Spleen (tissue), 11 donors: ENCODE measurements around the gene PIP5K1A. TPM values are rescaled to one million over a fixed set of nuclear protein-coding genes. Genes with fewer than 3 reads are reported as not detected.

Experiments used
- DNase-seq: peaks from one replicate; pipeline ENCODE4 v3.0.0-alpha.2; 2020
- H3K27ac ChIP-seq, 8 donors: fragments of 200-600 bp; sonication (generic) in 7 of 8; 1 replicate in 4 of 8; 2 replicates in 4 of 8; pipeline versions ENCODE4 v1.5.0 to v1.8.0; 2016 to 2021; ENCODE audit warnings: inconsistent platforms in 4 of 8, mild to moderate bottlenecking in 4 of 8, moderate library complexity in 1 of 8
- H3K27me3 ChIP-seq, 7 donors: fragments of 200-600 bp; sonication (generic) in 6 of 7; replicated peaks in 1 of 7; 1 replicate in 4 of 7; 2 replicates in 3 of 7; pipeline versions ENCODE4 v1.5.0 to v1.8.0; 2016 to 2021; ENCODE audit warnings: inconsistent platforms in 3 of 7, mild to moderate bottlenecking in 1 of 7
- H3K36me3 ChIP-seq, 6 donors: fragments of 200-600 bp; sonication (generic) in 5 of 6; 1 replicate in 4 of 6; 2 replicates in 2 of 6; pipeline versions ENCODE4 v1.5.0 to v1.8.0; 2016 to 2021; ENCODE audit warnings: inconsistent platforms in 2 of 6
- H3K4me1 ChIP-seq, 6 donors: fragments of 200-600 bp; sonication (generic) in 5 of 6; 1 replicate in 3 of 6; 2 replicates in 3 of 6; pipeline versions ENCODE4 v1.5.0 to v1.8.0; 2016 to 2021; ENCODE audit warnings: inconsistent platforms in 3 of 6
- H3K4me3 ChIP-seq, 8 donors: fragments of 200-600 bp; sonication (generic) in 7 of 8; 1 replicate in 4 of 8; 2 replicates in 4 of 8; pipeline versions ENCODE4 v1.5.0 to v1.8.0; 2016 to 2021; ENCODE audit warnings: inconsistent platforms in 4 of 8, mild to moderate bottlenecking in 4 of 8, moderate library complexity in 2 of 8
- H3K9me3 ChIP-seq, 8 donors: fragments of 200-600 bp; sonication (generic) in 7 of 8; 1 replicate in 4 of 8; 2 replicates in 4 of 8; pipeline versions ENCODE4 v1.5.0 to v1.8.0; 2016 to 2021; ENCODE audit warnings: inconsistent platforms in 4 of 8
- POLR2A ChIP-seq, 3 donors: fragments of 450-650 bp; IDR thresholded peaks; one replicate each; pipeline ENCODE4 v1.5.1; 2017; ENCODE audit warnings: antibody characterized with exemption in 3 of 3, mild to moderate bottlenecking in 1 of 3
- POLR2AphosphoS5 ChIP-seq, 3 donors: sonication (generic); formaldehyde crosslinking; IDR thresholded peaks; one replicate each; pipeline ENCODE4 v1.5.1; 2017; ENCODE audit warnings: antibody characterized with exemption in 3 of 3
- WGBS, 5 donors: extraction: QIAGEN DNeasy Blood & Tissue Kit in 3 of 5; methylation state at CpG; one replicate each; pipeline versions ENCODE4 v1.1.5 to v1.1.7; 2013 to 2018; 5-methylcytosine and 5-hydroxymethylcytosine counted together
- intact Hi-C: fragments of 100-400 bp; cut with DNase I; formaldehyde crosslinking; loops from one replicate; pipeline ENCODE4 v1.15.0; 2023; ENCODE audit warnings: low total_unique reads
- polyA plus RNA-seq, 3 donors: library from polyadenylated mRNA; stranded (reverse); fragments of 200-250 nt; gene quantifications; one replicate each; pipeline ENCODE4 v1.2.1, GENCODE V29; 2013
- total RNA-seq, 7 donors: library from RNA; depleted of rRNA in 3 of 7; stranded (reverse); fragments of >200 nt in 3 of 7; fragmentation: NEBNext Ultra II Directional in 4 of 7; extraction: Animal tissue kit (Norgen Biotek cat#: 25700) in 4 of 7; gene quantifications; one replicate each; pipeline versions ENCODE4 v1.1.0 to v1.2.1, GENCODE V29; 2016 to 2021
- TF ChIP-seq, protein P1 (sequence below), 11 experiments: fragments of 200-600 bp in 7 of 11; fragments of 450-650 bp in 4 of 11; sonication (generic) in 4 of 11; IDR thresholded peaks in 8 of 11; conservative IDR thresholded peaks in 3 of 11; 1 replicate in 7 of 11; 2 replicates in 4 of 11; pipeline versions ENCODE4 v1.4.0 to v1.8.0; 2016 to 2021; ENCODE audit warnings: antibody characterized with exemption in 11 of 11, inconsistent platforms in 4 of 11, mild to moderate bottlenecking in 1 of 11
- donor health status: healthy with polysubstance abuse.
- donor health status: DM: no; HTN: no; CAD: no; lungs with moderate emphysema.
- donor health status: DM: no; HTN: no; CAD: no.
- donor health status: Bipolar disorder and iron deficiency.
- donor health status: healthy.
- donor health status: DM: no; HTN: no; CAD: no.
- donor health status: DM: yes; HTN: yes; CAD: no.

PIP5K1A gene
- total and polyA plus RNA-seq, 10 donors, result 12.8 to 83.6 (median 53.8) TPM

DNA sequence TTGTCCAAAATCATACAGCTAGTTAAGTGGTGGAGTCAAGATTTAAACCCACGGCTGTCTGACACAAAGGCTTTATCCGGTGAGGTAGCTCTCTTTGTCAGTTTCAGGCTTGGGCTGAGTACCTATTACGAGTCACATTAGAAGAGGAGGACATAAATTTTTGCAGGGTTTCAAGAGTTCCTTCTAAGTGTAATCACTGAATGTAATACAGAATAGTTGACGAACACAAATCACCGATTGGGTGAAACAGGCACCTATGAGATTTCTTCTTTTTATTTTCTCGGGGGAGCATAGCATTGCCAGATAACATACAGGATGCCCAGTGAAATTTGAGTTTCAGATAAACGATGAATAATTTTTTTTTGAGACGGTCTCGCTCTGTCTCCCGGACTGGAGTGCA lies 57.0 kb downstream of the PIP5K1A start:
- H3K36me3 ChIP-seq, result peaks cover 0 to 21% (median 0%) of the 10 kb centered on the region in 6 donors
- TF ChIP-seq POLR2A (IDR thresholded peaks at IDR 0.05), result no peak
- TF ChIP-seq POLR2AphosphoS5 (IDR thresholded peaks at IDR 0.05), result no peak
- TF ChIP-seq, protein P1, sequence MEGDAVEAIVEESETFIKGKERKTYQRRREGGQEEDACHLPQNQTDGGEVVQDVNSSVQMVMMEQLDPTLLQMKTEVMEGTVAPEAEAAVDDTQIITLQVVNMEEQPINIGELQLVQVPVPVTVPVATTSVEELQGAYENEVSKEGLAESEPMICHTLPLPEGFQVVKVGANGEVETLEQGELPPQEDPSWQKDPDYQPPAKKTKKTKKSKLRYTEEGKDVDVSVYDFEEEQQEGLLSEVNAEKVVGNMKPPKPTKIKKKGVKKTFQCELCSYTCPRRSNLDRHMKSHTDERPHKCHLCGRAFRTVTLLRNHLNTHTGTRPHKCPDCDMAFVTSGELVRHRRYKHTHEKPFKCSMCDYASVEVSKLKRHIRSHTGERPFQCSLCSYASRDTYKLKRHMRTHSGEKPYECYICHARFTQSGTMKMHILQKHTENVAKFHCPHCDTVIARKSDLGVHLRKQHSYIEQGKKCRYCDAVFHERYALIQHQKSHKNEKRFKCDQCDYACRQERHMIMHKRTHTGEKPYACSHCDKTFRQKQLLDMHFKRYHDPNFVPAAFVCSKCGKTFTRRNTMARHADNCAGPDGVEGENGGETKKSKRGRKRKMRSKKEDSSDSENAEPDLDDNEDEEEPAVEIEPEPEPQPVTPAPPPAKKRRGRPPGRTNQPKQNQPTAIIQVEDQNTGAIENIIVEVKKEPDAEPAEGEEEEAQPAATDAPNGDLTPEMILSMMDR (IDR thresholded peaks at IDR 0.05 in 8 of 11, conservative IDR thresholded peaks at IDR 0.05 in 3 of 11), result no peak
- 37 to 53% (median 40%) methylated on average over 10 of the region's 10 CpGs for WGBS, 5 donors
- no peaks in the 10 kb centered on the region for H3K9me3 ChIP-seq
- no peak for DNase-seq
- peak overlapping the region; percentile 77 to 98 (median 83) for H3K4me3 ChIP-seq
- H3K27me3 ChIP-seq, result no peaks in the 10 kb centered on the region
- peaks cover 11 to 69% (median 44%) of the 10 kb centered on the region in 6 donors for H3K4me1 ChIP-seq
- peak overlapping the region in 7 of 8 donors; percentile 92 to 96 (median 92) for H3K27ac ChIP-seq
- intact Hi-C loops, result no loop called here

DNA sequence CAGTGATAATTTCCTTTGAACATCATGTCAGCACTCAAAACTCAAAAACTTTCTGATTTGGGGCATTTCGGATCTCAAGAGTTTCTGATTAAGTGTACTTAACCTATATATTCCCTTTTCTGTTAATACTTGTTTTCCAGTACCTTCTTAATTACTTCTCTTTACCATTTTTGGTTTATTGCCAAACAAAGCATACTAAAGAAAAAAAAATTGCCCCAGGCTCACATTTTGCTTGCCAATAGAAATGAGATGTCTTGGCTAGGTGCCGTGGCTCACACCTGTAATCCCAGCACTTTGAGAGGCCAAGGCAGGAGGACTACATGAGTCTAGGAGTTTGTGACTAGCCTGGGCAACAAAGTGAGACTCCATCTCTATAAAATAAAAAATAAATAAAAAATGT lies 61.0 kb downstream of the PIP5K1A start:
- peaks cover 0 to 45% (median 23%) of the 10 kb centered on the region in 6 donors for H3K36me3 ChIP-seq
- intact Hi-C loops, result no loop called here
- no peak overlapping the region for H3K27ac ChIP-seq
- no peak overlapping the region for H3K4me3 ChIP-seq
- 88 to 98% (median 91%) methylated on average over 2 of the region's 2 CpGs for WGBS, 5 donors
- DNase-seq, result no peak
- no peak for TF ChIP-seq POLR2AphosphoS5 (IDR thresholded peaks at IDR 0.05)
- no peak for TF ChIP-seq POLR2A (IDR thresholded peaks at IDR 0.05)
- TF ChIP-seq, protein P1 (IDR thresholded peaks at IDR 0.05 in 8 of 11, conservative IDR thresholded peaks at IDR 0.05 in 3 of 11), result no peak
- peaks cover 11 to 65% (median 38%) of the 10 kb centered on the region in 6 donors for H3K4me1 ChIP-seq
- no peaks in the 10 kb centered on the region for H3K9me3 ChIP-seq
- no peaks in the 10 kb centered on the region for H3K27me3 ChIP-seq

DNA sequence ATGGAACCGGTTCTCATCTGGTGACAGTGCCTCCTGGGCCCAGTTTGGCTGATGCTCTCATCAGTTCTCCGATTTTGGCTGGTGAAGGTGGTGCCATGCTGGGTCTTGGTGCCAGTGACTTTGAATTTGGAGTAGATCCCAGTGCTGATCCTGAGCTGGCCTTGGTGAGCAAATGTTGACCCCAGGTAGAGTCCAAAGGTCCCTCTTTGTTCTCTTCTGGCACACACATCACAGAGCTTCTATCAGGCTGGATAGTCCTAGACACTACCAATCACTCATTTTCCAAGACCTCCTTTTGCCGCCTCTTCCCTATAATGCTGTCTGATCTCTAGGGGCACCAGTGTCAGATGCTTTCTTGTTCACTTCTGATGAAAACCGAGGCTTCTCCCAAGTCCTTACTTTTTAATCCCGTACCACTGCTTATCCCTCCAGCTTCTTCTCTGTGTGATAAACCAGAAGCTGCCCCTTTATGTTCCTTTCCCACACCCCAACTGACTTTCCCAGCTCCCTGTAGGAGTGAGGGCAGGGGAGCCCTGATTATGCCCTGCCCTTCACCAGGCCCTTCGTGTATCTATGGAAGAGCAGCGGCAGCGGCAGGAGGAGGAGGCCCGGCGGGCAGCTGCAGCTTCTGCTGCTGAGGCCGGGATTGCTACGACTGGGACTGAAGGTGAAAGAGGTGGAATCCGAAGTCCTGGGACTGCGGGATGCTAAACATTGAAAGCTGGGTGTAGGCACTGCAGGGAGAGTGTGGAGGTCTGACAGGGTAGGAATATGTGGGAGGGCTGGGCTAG lies 67.3 kb downstream of the PIP5K1A start:
- no peak overlapping the region for H3K4me3 ChIP-seq
- no peaks in the 10 kb centered on the region for H3K9me3 ChIP-seq
- TF ChIP-seq POLR2AphosphoS5 (IDR thresholded peaks at IDR 0.05), result peak in 1 of 3 donors; percentile 39
- TF ChIP-seq POLR2A (IDR thresholded peaks at IDR 0.05), result no peak
- 88 to 94% (median 92%) methylated on average over 14 of the region's 14 CpGs for WGBS, 5 donors
- peak overlapping the region in 3 of 8 donors; percentile 65 to 73 (median 65) for H3K27ac ChIP-seq
- H3K27me3 ChIP-seq, result no peaks in the 10 kb centered on the region
- DNase-seq, result no peak
- H3K4me1 ChIP-seq, result peaks cover 0 to 18% (median 4%) of the 10 kb centered on the region in 6 donors
- intact Hi-C loops, result no loop called here
- peaks cover 8 to 92% (median 73%) of the 10 kb centered on the region in 6 donors for H3K36me3 ChIP-seq

DNA sequence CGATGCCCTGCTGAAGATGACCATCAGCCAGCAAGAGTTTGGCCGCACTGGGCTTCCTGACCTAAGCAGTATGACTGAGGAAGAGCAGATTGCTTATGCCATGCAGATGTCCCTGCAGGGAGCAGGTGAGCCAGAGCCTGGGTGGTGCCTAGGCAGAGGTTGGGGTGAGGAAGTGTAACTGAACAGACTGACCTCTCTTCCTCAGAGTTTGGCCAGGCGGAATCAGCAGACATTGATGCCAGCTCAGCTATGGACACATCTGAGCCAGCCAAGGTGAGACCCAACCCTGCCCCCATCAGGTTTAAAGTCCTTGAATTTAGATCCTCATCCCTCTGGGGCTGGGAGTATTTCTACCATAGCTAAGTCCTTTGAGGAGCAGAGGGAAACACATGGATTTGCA lies 68.0 kb downstream of the PIP5K1A start:
- TF ChIP-seq POLR2A (IDR thresholded peaks at IDR 0.05) (no peak), POLR2AphosphoS5 (IDR thresholded peaks at IDR 0.05) (no peak)
- TF ChIP-seq, protein P1 (IDR thresholded peaks at IDR 0.05 in 8 of 11, conservative IDR thresholded peaks at IDR 0.05 in 3 of 11), result no peak
- Histone ChIP-seq H3K27me3 (no peaks in the 10 kb centered on the region), H3K4me1 (peaks cover 0 to 18% (median 4%) of the 10 kb centered on the region in 6 donors), H3K36me3 (peaks cover 8 to 97% (median 74%) of the 10 kb centered on the region in 6 donors), H3K27ac (no peak overlapping the region), H3K9me3 (no peaks in the 10 kb centered on the region), H3K4me3 (no peak overlapping the region)
- intact Hi-C loops, result no loop called here
- DNase-seq, result no peak
- WGBS, 5 donors, result 81 to 93% (median 88%) methylated on average over 3 of the region's 3 CpGs; no CpG with 5 or more reads in 1 of the 5 donors
